K562 (cell line): Measurements from ENCODE around the gene SPATA2. TPM values are rescaled to one million over a fixed set of nuclear protein-coding genes. Genes with fewer than 3 reads are reported as not detected.

Experiments used
- ATAC-seq: fragments of 200-7000 bp; cut with Tn5 transposase; 3 replicates; pipeline ENCODE4 v1.9.1; 2020; ENCODE audit warnings: moderate library complexity
- BruUV-seq: library from RNA; stranded (reverse); fragments of 400-500 nt; replicated peaks from 2 replicates; lab custom pipeline; 2021; lab: Mats Ljungman, UMichigan
- CTCF ChIA-PET: fragments of 300-600 bp; formaldehyde crosslinking; extraction: SDS; loops from one replicate; lab custom pipeline; 2021; ENCODE audit warnings: low intra/inter-chr PET ratio; lab: Yijun Ruan, JAX
- POLR2A ChIA-PET: fragments of 300-600, 350-650 bp; sonication (Branson Sonifier 250); formaldehyde crosslinking; extraction: SDS; loops from one replicate; lab custom pipeline; 2021; ENCODE audit warnings: antibody characterized with exemption, inconsistent platforms; lab: Yijun Ruan, JAX
- DNase-seq, 4 experiments: peaks; one replicate each; pipeline versions ENCODE4 v3.0.0 to v3.0.0-alpha.2; 2011 to 2018; ENCODE audit warnings: low spot score in 3 of 4, mixed read lengths in 3 of 4; ENCODE audit errors: extremely low read depth in 1 of 4
- FAIRE-seq: peaks from 2 replicates; lab custom pipeline; 2011; peaks lifted over from hg19 to GRCh38; lab: Jason Lieb, UNC
- H2AFZ ChIP-seq: 2 replicates; pipeline ENCODE4 v1.6.0; 2011; ENCODE audit warnings: low read depth, low read length, control low read depth, inconsistent platforms
- H3K27ac ChIP-seq: fragments of 200-600 bp; 3 replicates; pipeline ENCODE4 v1.8.0; 2011; ENCODE audit warnings: low read depth, mild to moderate bottlenecking, control low read depth, inconsistent platforms, low read length, moderate library complexity, mixed read lengths; ENCODE audit errors: extremely low read depth
- H3K27me3 ChIP-seq, 2 experiments: fragments of 300-600 bp in 1 of 2; 2 replicates in 1 of 2; 3 replicates in 1 of 2; pipeline versions ENCODE4 v1.6.0 to v1.8.0; 2011; ENCODE audit warnings: inconsistent platforms in 2 of 2, low read length in 2 of 2, mild to moderate bottlenecking in 1 of 2, mixed read lengths in 1 of 2, moderate library complexity in 1 of 2; ENCODE audit not compliant: control insufficient read depth in 2 of 2, insufficient read depth in 2 of 2
- H3K36me3 ChIP-seq: fragments of 300-600 bp; 3 replicates; pipeline ENCODE4 v1.8.0; 2011; ENCODE audit warnings: mild to moderate bottlenecking, low read length, inconsistent platforms; ENCODE audit not compliant: control insufficient read depth, insufficient read depth
- H3K4me1 ChIP-seq, 2 experiments: fragments of 200-600 bp in 1 of 2; replicated peaks in 1 of 2; 2 replicates in 1 of 2; 3 replicates in 1 of 2; pipeline versions ENCODE4 v1.5.1 to v1.8.0; 2011; ENCODE audit warnings: inconsistent platforms in 2 of 2, low read length in 2 of 2, mild to moderate bottlenecking in 1 of 2, mixed read lengths in 1 of 2, moderate library complexity in 1 of 2; ENCODE audit not compliant: control insufficient read depth in 2 of 2, insufficient read depth in 2 of 2
- H3K4me2 ChIP-seq: 2 replicates; pipeline ENCODE4 v1.6.1; 2011; ENCODE audit warnings: low read length, control low read depth, inconsistent platforms, mixed read lengths; ENCODE audit not compliant: insufficient read depth
- H3K4me3 ChIP-seq: fragments of 200-600 bp; sonication (generic), shearing (Covaris generic); 2 replicates; pipeline ENCODE4 v1.5.1; 2016; ENCODE audit warnings: control low read depth, inconsistent platforms
- H3K79me2 ChIP-seq: fragments of 200-600 bp; 3 replicates; pipeline ENCODE4 v1.8.0; 2011; ENCODE audit warnings: low read length, inconsistent platforms; ENCODE audit not compliant: control insufficient read depth, insufficient read depth
- H3K9ac ChIP-seq, 2 experiments: 2 replicates each; pipeline versions ENCODE4 v1.6.0 to v1.6.1; 2011; ENCODE audit warnings: low read depth in 2 of 2, low read length in 2 of 2, control low read depth in 1 of 2, inconsistent platforms in 1 of 2, mild to moderate bottlenecking in 1 of 2, mixed read lengths in 1 of 2; ENCODE audit not compliant: insufficient read depth in 1 of 2
- H3K9me1 ChIP-seq: one replicate; pipeline ENCODE4 v1.6.0; 2011; ENCODE audit warnings: inconsistent platforms, mild to moderate bottlenecking, low read length, moderate library complexity; ENCODE audit not compliant: control insufficient read depth, insufficient read depth
- H3K9me3 ChIP-seq: replicated peaks from 2 replicates; pipeline ENCODE4 v1.5.1; 2011; ENCODE audit warnings: low read depth, low read length, inconsistent platforms; ENCODE audit not compliant: control insufficient read depth, insufficient read depth
- H4K20me1 ChIP-seq: replicated peaks from 2 replicates; pipeline ENCODE4 v1.6.1; 2011; ENCODE audit warnings: low read length, inconsistent platforms, mixed read lengths; ENCODE audit not compliant: control insufficient read depth, insufficient read depth
- ILK ChIP-seq: fragments of 450-650 bp; IDR thresholded peaks from 2 replicates; pipeline ENCODE4 v1.6.1; 2016; ENCODE audit warnings: missing genetic modification characterization, low read depth, mild to moderate bottlenecking, missing compliant biosample characterization, moderate library complexity, borderline replicate concordance
- RUNX1 ChIP-seq: sonication (generic); IDR thresholded peaks from 2 replicates; pipeline ENCODE4 v1.6.1; 2016; ENCODE audit warnings: antibody characterized with exemption, low read depth
- SIRT6 ChIP-seq: IDR thresholded peaks from one replicate; pipeline ENCODE4 v1.6.1; 2012; ENCODE audit warnings: low read depth, mild to moderate bottlenecking, control low read depth, inconsistent platforms, low read length, moderate library complexity
- SRSF3 ChIP-seq: fragments of 200-400 bp; formaldehyde crosslinking; IDR thresholded peaks from 2 replicates; pipeline ENCODE4 v1.6.1; 2016; ENCODE audit warnings: mild to moderate bottlenecking, low read length, moderate library complexity; ENCODE audit not compliant: insufficient read depth
- TCF7L2 ChIP-seq: fragments of 150-350 bp; IDR thresholded peaks from 2 replicates; pipeline ENCODE4 v1.6.1; 2016; ENCODE audit warnings: low read depth, mild to moderate bottlenecking, low read length, moderate library complexity
- ZEB2 ChIP-seq: fragments of 450-650 bp; IDR thresholded peaks from 2 replicates; pipeline ENCODE4 v1.6.1; 2016
- ZNF184 ChIP-seq: sonication (generic); formaldehyde crosslinking; IDR thresholded peaks from 2 replicates; pipeline ENCODE4 v1.5.0; 2020; ENCODE audit warnings: missing genetic modification reagents
- ZNF311 ChIP-seq: fragments of 250-450 bp; sonication (Bioruptor Pico); IDR thresholded peaks from 2 replicates; pipeline ENCODE4 v1.4.0; 2020; ENCODE audit warnings: mild to moderate bottlenecking, moderate library complexity
- WGBS: fragments of 100-300 bp; shearing (Covaris generic); methylation state at CpG from one replicate; pipeline ENCODE4 v1.1.6; 2016; ENCODE audit warnings: low coverage, mixed read lengths; ENCODE audit not compliant: insufficient coverage; ENCODE audit errors: missing lambda C conversion rate; 5-methylcytosine and 5-hydroxymethylcytosine counted together
- in situ Hi-C: fragments of 300-500 bp; cut with MboI; formaldehyde crosslinking; loops from 4 replicates; pipeline ENCODE4 v1.15.0; 2018; ENCODE audit warnings: inconsistent platforms, mixed read lengths
- intact Hi-C: fragments of 100-400 bp; cut with micrococcal nuclease; formaldehyde crosslinking; loops from 2 replicates; pipeline ENCODE4 v1.14.2; 2022
- polyA plus RNA-seq, 8 experiments: library from polyadenylated mRNA; depleted of rRNA in 4 of 8; stranded (reverse) in 5 of 8; unstranded in 3 of 8; fragments of >200 nt; fragmentation: Nextera tagmentation in 2 of 8; fragmentation: Illumina TruSeq in 1 of 8; extraction: Ambion mirVana in 2 of 8; extraction: Trizol in 1 of 8; gene quantifications; 2 replicates each; pipeline versions ENCODE4 v1.2.1 to v1.2.3, GENCODE V29; 2011 to 2014; ENCODE audit warnings: inconsistent platforms in 1 of 8, missing spikeins in 1 of 8
- total RNA-seq, 7 experiments: library from RNA; depleted of rRNA in 6 of 7; stranded (reverse); fragments of >200 nt in 6 of 7; fragmentation: Illumina TruSeq in 2 of 7; extraction: Trizol in 2 of 7; gene quantifications; 2 replicates each; pipeline versions ENCODE4 v1.2.1 to v1.2.3, GENCODE V29; 2011 to 2021; ENCODE audit warnings: low replicate concordance in 1 of 7
- TF ChIP-seq, protein P1 (sequence below): fragments of 450-650 bp; formaldehyde crosslinking; IDR thresholded peaks from 2 replicates; pipeline ENCODE4 v1.4.0; 2020; ENCODE audit warnings: mild to moderate bottlenecking, mixed read lengths
- TF ChIP-seq, protein P2 (sequence below): fragments of 450-650 bp; IDR thresholded peaks from 2 replicates; pipeline ENCODE4 v1.6.1; 2016
- TF ChIP-seq, protein P3 (sequence below): fragments of 450-650 bp; formaldehyde crosslinking; IDR thresholded peaks from 2 replicates; pipeline ENCODE4 v1.4.0; 2022; ENCODE audit warnings: mild to moderate bottlenecking, moderate library complexity

SPATA2 gene
- total and polyA plus RNA-seq, 9 of the 15 experiments (the other 6 are each of a cell fraction or from before 2014, with no cell fraction given), result 0.46 to 8.2 (median 2.7) TPM

DNA sequence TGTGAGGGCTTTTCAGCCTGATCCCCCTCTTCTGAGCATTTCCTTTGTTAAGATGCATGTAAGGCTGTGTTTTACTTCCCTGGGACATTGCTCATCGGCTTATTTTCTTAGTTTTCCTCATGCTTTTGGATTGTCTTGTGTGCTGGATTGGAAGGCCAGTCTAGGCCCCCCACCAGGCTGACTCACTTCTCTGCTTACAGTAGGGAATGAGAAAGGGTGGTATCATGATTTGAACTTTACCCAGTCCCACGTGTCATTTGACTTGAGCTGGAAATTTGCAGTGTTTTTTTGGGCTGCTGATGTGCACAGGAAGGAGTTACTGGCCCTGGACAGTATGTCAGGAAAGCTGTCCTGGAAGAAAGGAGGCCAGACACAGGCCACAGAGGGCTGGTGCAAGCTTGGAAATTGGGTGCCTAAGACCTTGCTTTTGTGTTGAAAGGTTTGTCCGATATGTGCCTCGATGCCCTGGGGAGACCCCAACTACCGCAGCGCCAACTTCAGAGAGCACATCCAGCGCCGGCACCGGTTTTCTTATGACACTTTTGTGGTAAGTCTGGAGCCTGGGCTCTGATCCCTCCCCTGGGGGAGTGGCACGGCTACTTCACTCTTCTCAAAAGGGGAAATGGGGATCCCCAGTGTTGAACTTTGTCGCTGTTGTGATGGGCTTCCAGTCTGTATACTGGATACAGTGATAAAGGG is 33.6 kb upstream of the SPATA2 start:
- ATAC-seq (no peak), DNase-seq (no peak), FAIRE-seq (no peak)
- no peaks in the 10 kb centered on the region for H3K9me3 ChIP-seq
- TF ChIP-seq ZEB2 (no peak), SIRT6 (no peak), SRSF3 (no peak), ILK (no peak), TCF7L2 (no peak), RUNX1 (no peak), ZNF184 (CRISPR knock-in tag) (no peak), ZNF311 (CRISPR knock-in tag) (no peak)
- TF ChIP-seq, protein P1, sequence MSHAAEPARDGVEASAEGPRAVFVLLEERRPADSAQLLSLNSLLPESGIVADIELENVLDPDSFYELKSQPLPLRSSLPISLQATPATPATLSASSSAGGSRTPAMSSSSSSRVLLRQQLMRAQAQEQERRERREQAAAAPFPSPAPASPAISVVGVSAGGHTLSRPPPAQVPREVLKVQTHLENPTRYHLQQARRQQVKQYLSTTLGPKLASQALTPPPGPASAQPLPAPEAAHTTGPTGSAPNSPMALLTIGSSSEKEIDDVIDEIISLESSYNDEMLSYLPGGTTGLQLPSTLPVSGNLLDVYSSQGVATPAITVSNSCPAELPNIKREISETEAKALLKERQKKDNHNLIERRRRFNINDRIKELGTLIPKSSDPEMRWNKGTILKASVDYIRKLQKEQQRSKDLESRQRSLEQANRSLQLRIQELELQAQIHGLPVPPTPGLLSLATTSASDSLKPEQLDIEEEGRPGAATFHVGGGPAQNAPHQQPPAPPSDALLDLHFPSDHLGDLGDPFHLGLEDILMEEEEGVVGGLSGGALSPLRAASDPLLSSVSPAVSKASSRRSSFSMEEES (CRISPR knock-in tag), result no peak
- TF ChIP-seq, protein P2, sequence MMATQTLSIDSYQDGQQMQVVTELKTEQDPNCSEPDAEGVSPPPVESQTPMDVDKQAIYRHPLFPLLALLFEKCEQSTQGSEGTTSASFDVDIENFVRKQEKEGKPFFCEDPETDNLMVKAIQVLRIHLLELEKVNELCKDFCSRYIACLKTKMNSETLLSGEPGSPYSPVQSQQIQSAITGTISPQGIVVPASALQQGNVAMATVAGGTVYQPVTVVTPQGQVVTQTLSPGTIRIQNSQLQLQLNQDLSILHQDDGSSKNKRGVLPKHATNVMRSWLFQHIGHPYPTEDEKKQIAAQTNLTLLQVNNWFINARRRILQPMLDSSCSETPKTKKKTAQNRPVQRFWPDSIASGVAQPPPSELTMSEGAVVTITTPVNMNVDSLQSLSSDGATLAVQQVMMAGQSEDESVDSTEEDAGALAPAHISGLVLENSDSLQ, result no peak
- TF ChIP-seq, protein P3, sequence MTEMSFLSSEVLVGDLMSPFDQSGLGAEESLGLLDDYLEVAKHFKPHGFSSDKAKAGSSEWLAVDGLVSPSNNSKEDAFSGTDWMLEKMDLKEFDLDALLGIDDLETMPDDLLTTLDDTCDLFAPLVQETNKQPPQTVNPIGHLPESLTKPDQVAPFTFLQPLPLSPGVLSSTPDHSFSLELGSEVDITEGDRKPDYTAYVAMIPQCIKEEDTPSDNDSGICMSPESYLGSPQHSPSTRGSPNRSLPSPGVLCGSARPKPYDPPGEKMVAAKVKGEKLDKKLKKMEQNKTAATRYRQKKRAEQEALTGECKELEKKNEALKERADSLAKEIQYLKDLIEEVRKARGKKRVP (CRISPR knock-in tag), result no peak
- in situ Hi-C loops, result no loop called here
- 90% methylated on average over 10 of the region's 11 CpGs for WGBS
- intact Hi-C loops, result no loop called here
- H2AFZ ChIP-seq, result no peak overlapping the region
- H3K36me3 ChIP-seq, result peaks cover 93% of the 10 kb centered on the region
- no peak overlapping the region for H3K4me2 ChIP-seq
- no TSS peak for BruUV-seq
- no peak overlapping the region for H3K4me3 ChIP-seq
- H3K9ac ChIP-seq, result 0 out of 4 replicates have a peak overlapping the region, but pooled peaks of 1 of the 2 experiments have one; percentile 13
- H3K79me2 ChIP-seq, result peaks cover 12% of the 10 kb centered on the region; the same call in 2 of the 3 replicates
- H3K27ac ChIP-seq, result no peak overlapping the region
- H4K20me1 ChIP-seq, result no peaks in the 10 kb centered on the region; the same call in 1 of the 2 replicates
- ChIA-PET POLR2A (interaction anchor here (1.6 kb wide), 1 partner anchor 11 kb away, joined by 4 read pairs; no protein-coding TSS in a partner anchor), CTCF (no interaction called here)
- H3K27me3 ChIP-seq, result no peaks in the 10 kb centered on the region
- no peaks in the 10 kb centered on the region for H3K4me1 ChIP-seq
- no peaks in the 10 kb centered on the region for H3K9me1 ChIP-seq
